IPS-NIHi7 (cell line): ENCODE measurements around the gene KRT76.

Experiments
- DNase-seq: peaks from one replicate; pipeline ENCODE4 v3.0.0; 2012; ENCODE audit warnings: mixed read lengths; ENCODE audit errors: extremely low spot score

The KRT76 gene

GRCh38 chr12:52776913-52777395 lies at the start of gene KRT76:
Gene KRT76 (minus strand): TSS chr12:52777345. CDS start chr12:52777291, 54 bp downstream.
- no peak for DNase-seq

- no peak for DNase-seq
Observed at GRCh38 chr12:52825961-52826360, 48.8 kb upstream of the KRT76 start.

GRCh38 chr12:52824741-52825410 lies 47.7 kb upstream of the KRT76 start:
- DNase-seq: no peak

GRCh38 chr12:52823761-52824450 lies 46.8 kb upstream of the KRT76 start:
- no peak for DNase-seq

- DNase-seq: no peak
Observed at GRCh38 chr12:52822771-52823510, 45.8 kb upstream of the KRT76 start.

- no peak for DNase-seq
Observed at GRCh38 chr12:52821826-52822660, 44.9 kb upstream of the KRT76 start.

- DNase-seq: no peak
Observed at GRCh38 chr12:52821071-52821730, 44.1 kb upstream of the KRT76 start.

GRCh38 chr12:52820521-52820920 lies 43.4 kb upstream of the KRT76 start:
- no peak for DNase-seq

- no peak for DNase-seq
Observed at GRCh38 chr12:52819731-52820510, 42.8 kb upstream of the KRT76 start.

GRCh38 chr12:52818887-52819420 lies 41.8 kb upstream of the KRT76 start:
- no peak for DNase-seq

- no peak for DNase-seq
Observed at GRCh38 chr12:52818388-52818787, 41.2 kb upstream of the KRT76 start.

GRCh38 chr12:52817699-52818238 lies 40.6 kb upstream of the KRT76 start:
- DNase-seq: no peak

- no peak for DNase-seq
Observed at GRCh38 chr12:52817003-52817698, 40.0 kb upstream of the KRT76 start.

GRCh38 chr12:52815676-52816588 lies 38.8 kb upstream of the KRT76 start:
- no peak for DNase-seq

- DNase-seq: no peak
Observed at GRCh38 chr12:52815161-52815560, 38.0 kb upstream of the KRT76 start.

GRCh38 chr12:52814710-52815155 lies 37.6 kb upstream of the KRT76 start:
- DNase-seq: no peak

- DNase-seq: no peak
Observed at GRCh38 chr12:52813885-52814709, 37.0 kb upstream of the KRT76 start, which contains the start of gene KRT4. Gene KRT4 (minus strand): TSS chr12:52814116. CDS start chr12:52814058, 58 bp downstream.
